Measurements from ENCODE around the gene FBLN2. TPM values are rescaled to one million over a fixed set of nuclear protein-coding genes. Genes with fewer than 3 reads are reported as not detected.

Gene FBLN2
- polyA plus RNA-seq, 1 donor (not counting 4 experiments of a cell fraction or from before 2014, with no cell fraction given), result 0.72 TPM

GRCh38 chr3:13598201-13598600, 49.3 kb downstream of the FBLN2 start:
- Histone ChIP-seq H3K4me3 (ENCODE audit: control insufficient read depth in 2 of 3, extremely low read depth in 1 of 3, insufficient read depth in 2 of 3, low read depth in 1 of 3, low read length in 3 of 3) (no peak overlapping the region), H3K4me1 (ENCODE audit: control insufficient read depth, extremely low read depth, insufficient read depth, low read length) (peaks cover 34% of the 10 kb centered on the region), H3K27me3 (ENCODE audit: control insufficient read depth, extremely low read depth, insufficient read depth, low read length) (no peaks in the 10 kb centered on the region), H3K79me2 (ENCODE audit: control insufficient read depth, insufficient read depth, low read length) (no peaks in the 10 kb centered on the region), H4K20me1 (ENCODE audit: control insufficient read depth, extremely low read depth, insufficient read depth, low read length) (no peaks in the 10 kb centered on the region), H3K4me2 (ENCODE audit: control insufficient read depth, extremely low read depth, insufficient read depth, low read depth, low read length) (no peak overlapping the region), H3K27ac (ENCODE audit: control insufficient read depth, insufficient read depth, low read length) (no peak overlapping the region), H3K9ac (ENCODE audit: control insufficient read depth, extremely low read depth, insufficient read depth, low read length) (no peak overlapping the region), H3K9me3 (ENCODE audit: control insufficient read depth, low read depth, low read length) (no peaks in the 10 kb centered on the region), H3K36me3 (ENCODE audit: control insufficient read depth in 2 of 2, extremely low read depth in 1 of 2, insufficient read depth in 2 of 2, low read length in 2 of 2) (no peaks in the 10 kb centered on the region), H2AFZ (ENCODE audit: control insufficient read depth, low read length) (no peak overlapping the region), H3K9me1 (ENCODE audit: control insufficient read depth, extremely low read depth, insufficient read depth, low read length) (no peaks in the 10 kb centered on the region)
- peak; percentile 79 for FAIRE-seq
- TF ChIP-seq CTCF (optimal IDR thresholded peaks at IDR 0.05 in 1 of 3, IDR thresholded peaks at IDR 0.05 in 1 of 3, conservative IDR thresholded peaks at IDR 0.05 in 1 of 3; ENCODE audit: extremely low read depth in 1 of 3, insufficient read depth in 2 of 3, low read length in 3 of 3) (no peak), EZH2 (IDR thresholded peaks at IDR 0.05; ENCODE audit: low read length) (no peak)
- peak; percentile 45 for DNase-seq (ENCODE audit: low read depth, low spot score)
- dilution Hi-C loops (cut with MboI; ENCODE audit: extremely low pct_ligation_motif_present, low sequenced_read_pairs), result no loop called here

- Histone ChIP-seq H3K27me3 (ENCODE audit: control insufficient read depth, extremely low read depth, insufficient read depth, low read length) (no peaks in the 10 kb centered on the region), H3K4me3 (ENCODE audit: control insufficient read depth in 2 of 3, extremely low read depth in 1 of 3, insufficient read depth in 2 of 3, low read depth in 1 of 3, low read length in 3 of 3) (no peak overlapping the region), H3K9me1 (ENCODE audit: control insufficient read depth, extremely low read depth, insufficient read depth, low read length) (no peaks in the 10 kb centered on the region), H3K9ac (ENCODE audit: control insufficient read depth, extremely low read depth, insufficient read depth, low read length) (no peak overlapping the region), H3K4me1 (ENCODE audit: control insufficient read depth, extremely low read depth, insufficient read depth, low read length) (peaks cover 34% of the 10 kb centered on the region), H2AFZ (ENCODE audit: control insufficient read depth, low read length) (no peak overlapping the region), H3K9me3 (ENCODE audit: control insufficient read depth, low read depth, low read length) (no peaks in the 10 kb centered on the region), H4K20me1 (ENCODE audit: control insufficient read depth, extremely low read depth, insufficient read depth, low read length) (no peaks in the 10 kb centered on the region), H3K4me2 (ENCODE audit: control insufficient read depth, extremely low read depth, insufficient read depth, low read depth, low read length) (no peak overlapping the region), H3K79me2 (ENCODE audit: control insufficient read depth, insufficient read depth, low read length) (no peaks in the 10 kb centered on the region), H3K27ac (ENCODE audit: control insufficient read depth, insufficient read depth, low read length) (peak overlapping the region; percentile 59), H3K36me3 (ENCODE audit: control insufficient read depth in 2 of 2, extremely low read depth in 1 of 2, insufficient read depth in 2 of 2, low read length in 2 of 2) (no peaks in the 10 kb centered on the region)
- no peak for DNase-seq (ENCODE audit: low read depth, low spot score)
- dilution Hi-C loops (cut with MboI; ENCODE audit: extremely low pct_ligation_motif_present, low sequenced_read_pairs), result no loop called here
- TF ChIP-seq CTCF (optimal IDR thresholded peaks at IDR 0.05 in 1 of 3, IDR thresholded peaks at IDR 0.05 in 1 of 3, conservative IDR thresholded peaks at IDR 0.05 in 1 of 3; ENCODE audit: extremely low read depth in 1 of 3, insufficient read depth in 2 of 3, low read length in 3 of 3), result no peak
- TF ChIP-seq EZH2 (IDR thresholded peaks at IDR 0.05; ENCODE audit: low read length), result no peak
- peak; percentile 23 for FAIRE-seq
These were observed 50.3 kb downstream of the FBLN2 start for GRCh38 chr3:13598926-13599886.

All from keratinocyte (primary cell).